ENCODE results near the gene PITPNM3.

DNA sequence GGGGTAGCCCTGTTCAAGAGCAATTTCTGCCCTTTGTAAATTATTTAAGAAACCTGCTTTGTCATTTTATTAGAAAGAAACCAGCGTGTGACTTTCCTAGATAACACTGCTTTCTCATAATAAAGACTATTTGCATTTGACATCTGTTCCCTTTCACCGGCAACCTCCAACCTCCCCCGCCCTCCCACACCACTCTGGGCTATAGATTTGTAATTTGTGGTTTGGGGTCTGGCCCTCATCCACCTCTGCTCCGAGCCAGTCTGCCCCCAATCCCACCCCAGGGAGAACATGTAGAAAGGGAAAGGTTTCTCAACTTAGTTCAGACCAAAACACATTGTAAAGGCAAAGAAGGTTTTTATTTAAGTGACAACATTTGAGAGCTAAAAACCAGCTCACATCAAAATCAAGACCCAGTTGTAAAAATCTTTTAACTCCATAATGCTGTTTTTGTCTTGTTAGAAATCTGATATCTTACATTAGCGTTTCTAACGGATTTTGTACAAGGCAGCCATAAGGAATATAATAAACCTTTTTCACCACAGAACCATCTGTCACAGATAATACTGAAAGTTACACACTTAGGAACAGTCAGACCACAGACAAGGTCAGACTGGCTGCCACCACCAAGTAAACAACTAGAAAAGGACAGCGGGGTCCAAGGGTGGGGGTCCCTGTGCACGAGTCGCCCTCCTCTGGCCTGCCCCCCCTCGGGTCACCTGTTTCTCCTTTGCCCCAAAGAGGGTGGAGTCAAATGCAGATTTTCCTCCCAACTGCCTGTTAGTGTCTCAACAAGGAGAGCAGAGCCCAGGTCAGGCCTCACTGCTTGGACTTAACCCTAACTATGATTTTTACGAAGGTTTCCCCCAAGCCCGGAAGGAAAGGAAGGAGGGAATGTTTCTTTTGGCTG, 105.2 kb downstream of the PITPNM3 start:
- no peak for TF ChIP-seq TAF1 (IDR thresholded peaks at IDR 0.05; ENCODE audit: low read depth)
- TF ChIP-seq, protein P1, sequence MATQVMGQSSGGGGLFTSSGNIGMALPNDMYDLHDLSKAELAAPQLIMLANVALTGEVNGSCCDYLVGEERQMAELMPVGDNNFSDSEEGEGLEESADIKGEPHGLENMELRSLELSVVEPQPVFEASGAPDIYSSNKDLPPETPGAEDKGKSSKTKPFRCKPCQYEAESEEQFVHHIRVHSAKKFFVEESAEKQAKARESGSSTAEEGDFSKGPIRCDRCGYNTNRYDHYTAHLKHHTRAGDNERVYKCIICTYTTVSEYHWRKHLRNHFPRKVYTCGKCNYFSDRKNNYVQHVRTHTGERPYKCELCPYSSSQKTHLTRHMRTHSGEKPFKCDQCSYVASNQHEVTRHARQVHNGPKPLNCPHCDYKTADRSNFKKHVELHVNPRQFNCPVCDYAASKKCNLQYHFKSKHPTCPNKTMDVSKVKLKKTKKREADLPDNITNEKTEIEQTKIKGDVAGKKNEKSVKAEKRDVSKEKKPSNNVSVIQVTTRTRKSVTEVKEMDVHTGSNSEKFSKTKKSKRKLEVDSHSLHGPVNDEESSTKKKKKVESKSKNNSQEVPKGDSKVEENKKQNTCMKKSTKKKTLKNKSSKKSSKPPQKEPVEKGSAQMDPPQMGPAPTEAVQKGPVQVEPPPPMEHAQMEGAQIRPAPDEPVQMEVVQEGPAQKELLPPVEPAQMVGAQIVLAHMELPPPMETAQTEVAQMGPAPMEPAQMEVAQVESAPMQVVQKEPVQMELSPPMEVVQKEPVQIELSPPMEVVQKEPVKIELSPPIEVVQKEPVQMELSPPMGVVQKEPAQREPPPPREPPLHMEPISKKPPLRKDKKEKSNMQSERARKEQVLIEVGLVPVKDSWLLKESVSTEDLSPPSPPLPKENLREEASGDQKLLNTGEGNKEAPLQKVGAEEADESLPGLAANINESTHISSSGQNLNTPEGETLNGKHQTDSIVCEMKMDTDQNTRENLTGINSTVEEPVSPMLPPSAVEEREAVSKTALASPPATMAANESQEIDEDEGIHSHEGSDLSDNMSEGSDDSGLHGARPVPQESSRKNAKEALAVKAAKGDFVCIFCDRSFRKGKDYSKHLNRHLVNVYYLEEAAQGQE (IDR thresholded peaks at IDR 0.05; ENCODE audit: low read depth): no peak
- no peak for TF ChIP-seq EP300 (IDR thresholded peaks at IDR 0.05; ENCODE audit: borderline replicate concordance)
- no peak for TF ChIP-seq ZBTB7A (IDR thresholded peaks at IDR 0.05; ENCODE audit: low read depth)
- TF ChIP-seq EGR1 (IDR thresholded peaks at IDR 0.05): no peak
- TF ChIP-seq, protein P2, sequence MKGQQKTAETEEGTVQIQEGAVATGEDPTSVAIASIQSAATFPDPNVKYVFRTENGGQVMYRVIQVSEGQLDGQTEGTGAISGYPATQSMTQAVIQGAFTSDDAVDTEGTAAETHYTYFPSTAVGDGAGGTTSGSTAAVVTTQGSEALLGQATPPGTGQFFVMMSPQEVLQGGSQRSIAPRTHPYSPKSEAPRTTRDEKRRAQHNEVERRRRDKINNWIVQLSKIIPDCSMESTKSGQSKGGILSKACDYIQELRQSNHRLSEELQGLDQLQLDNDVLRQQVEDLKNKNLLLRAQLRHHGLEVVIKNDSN (IDR thresholded peaks at IDR 0.05): no peak
- no peak for TF ChIP-seq CREB1 (IDR thresholded peaks at IDR 0.05; ENCODE audit: low read depth)
- no peak for TF ChIP-seq TEAD4 (IDR thresholded peaks at IDR 0.05)

Measured in Ishikawa (cell line).